GM19023 (cell line): Measurements from ENCODE around the gene PLCB1.

Source experiments
- ATAC-seq: cut with Tn5 transposase; IDR thresholded peaks from one replicate; pipeline ENCODE4 v1.9.1; 2021; ENCODE audit warnings: mild to moderate bottlenecking, moderate library complexity; ENCODE audit not compliant: unreplicated experiment

The PLCB1 gene

GRCh38 chr20:8903655-8904605 is 771.9 kb downstream of the PLCB1 start:
- ATAC-seq: no peak

- ATAC-seq: no peak
Observed at GRCh38 chr20:8909596-8909995, 777.5 kb downstream of the PLCB1 start.

GRCh38 chr20:8912096-8912495 is 780.0 kb downstream of the PLCB1 start:
- ATAC-seq: no peak

GRCh38 chr20:8912731-8913130 is 780.7 kb downstream of the PLCB1 start:
- no peak for ATAC-seq

- ATAC-seq: no peak
Observed at GRCh38 chr20:8913456-8913855, 781.4 kb downstream of the PLCB1 start.

GRCh38 chr20:8914421-8914820 is 782.4 kb downstream of the PLCB1 start:
- no peak for ATAC-seq

- no peak for ATAC-seq
Observed at GRCh38 chr20:8917084-8917483, 785.0 kb downstream of the PLCB1 start.

- no peak for ATAC-seq
Observed at GRCh38 chr20:8918145-8918544, 786.1 kb downstream of the PLCB1 start.

- no peak for ATAC-seq
Observed at GRCh38 chr20:8924539-8924938, 792.5 kb downstream of the PLCB1 start.

- ATAC-seq: no peak
Observed at GRCh38 chr20:8930726-8931125, 798.7 kb downstream of the PLCB1 start.

GRCh38 chr20:8932192-8933165 is 800.4 kb downstream of the PLCB1 start:
- ATAC-seq: no peak

- ATAC-seq: no peak
Observed at GRCh38 chr20:8933381-8933807, 801.3 kb downstream of the PLCB1 start.

- ATAC-seq: no peak
Observed at GRCh38 chr20:8934362-8934761, 802.3 kb downstream of the PLCB1 start.
